Pancreas (tissue), 10 donors: Measurements from ENCODE around the gene CHRM3. TPM values are rescaled to one million over a fixed set of nuclear protein-coding genes. Genes with fewer than 3 reads are reported as not detected.

ENCODE experiments used
- ATAC-seq, 4 donors: fragments of 200-7000 bp; cut with Tn5 transposase; one replicate each; pipeline versions ENCODE4 v1.8.0 to v1.9.1; 2020; ENCODE audit warnings: mild to moderate bottlenecking in 4 of 4, moderate library complexity in 4 of 4
- DNase-seq, 6 donors: peaks; one replicate each; pipeline ENCODE4 v3.0.0-alpha.2; 2020
- FAIRE-seq: peaks from 2 replicates; lab custom pipeline; 2012; peaks lifted over from hg19 to GRCh38; lab: Jason Lieb, UNC
- H3K27ac ChIP-seq, 4 donors: fragments of 200-600 bp; sonication (generic); 1 replicate in 3 of 4; 2 replicates in 1 of 4; pipeline versions ENCODE4 v1.5.0 to v1.8.0; 2020
- H3K27me3 ChIP-seq, 4 donors: fragments of 200-600 bp; one replicate each; pipeline ENCODE4 v1.8.0; 2021
- H3K36me3 ChIP-seq, 3 donors: fragments of 200-600 bp; sonication (generic) in 1 of 3; one replicate each; pipeline versions ENCODE4 v1.5.0 to v1.8.0; 2020 to 2021
- H3K4me1 ChIP-seq, 3 donors: fragments of 200-600 bp; one replicate each; pipeline ENCODE4 v1.8.0; 2021
- H3K4me3 ChIP-seq, 4 donors: fragments of 200-600 bp; sonication (generic) in 2 of 4; one replicate each; pipeline versions ENCODE4 v1.5.0 to v1.8.0; 2020 to 2021
- H3K9me3 ChIP-seq, 4 donors: fragments of 200-600 bp; one replicate each; pipeline ENCODE4 v1.8.0; 2021
- CTCF ChIP-seq, 4 donors: fragments of 200-600 bp; sonication (generic) in 3 of 4; IDR thresholded peaks; one replicate each; pipeline versions ENCODE4 v1.5.0 to v1.8.0; 2021; ENCODE audit warnings: antibody characterized with exemption in 4 of 4
- WGBS, 2 donors: extraction: QIAGEN DNeasy Blood & Tissue Kit; methylation state at CpG; one replicate each; pipeline ENCODE4 v1.1.7; 2013; 5-methylcytosine and 5-hydroxymethylcytosine counted together
- intact Hi-C, 3 donors: fragments of 100-400 bp; cut with DNase I; formaldehyde crosslinking; loops; one replicate each; pipeline versions ENCODE4 v1.11.1 to v1.14.2; 2022
- polyA plus RNA-seq, 2 donors: library from polyadenylated mRNA; stranded (reverse); fragments of 200-250 nt; gene quantifications; one replicate each; pipeline ENCODE4 v1.2.3, GENCODE V29; 2013
- total RNA-seq, 6 donors: library from RNA; stranded (reverse); fragmentation: NEBNext Ultra II Directional in 4 of 6; extraction: Animal tissue kit (Norgen Biotek cat#: 25700) in 4 of 6; gene quantifications; one replicate each; pipeline versions ENCODE4 v1.2.1 to v1.2.4, GENCODE V29; 2021 to 2023
- donor health status: healthy with polysubstance abuse.
- donor health status: DM: no; HTN: no; CAD: no; lungs with moderate emphysema.
- donor health status: DM: no; HTN: no; CAD: no.
- donor health status: control.
- donor health status: control.
- donor health status: Bipolar disorder and iron deficiency.
- donor health status: DM: yes; HTN: yes; CAD: no.
- donor health status: DM: no; HTN: no; CAD: no.
- donor health status: DM: no; HTN: no; CAD: no.
- donor health status: DM: yes; HTN: yes; CAD: no.

Gene CHRM3
- total and polyA plus RNA-seq, 8 donors, result 2.2 to 31.8 (median 23.3) TPM

DNA sequence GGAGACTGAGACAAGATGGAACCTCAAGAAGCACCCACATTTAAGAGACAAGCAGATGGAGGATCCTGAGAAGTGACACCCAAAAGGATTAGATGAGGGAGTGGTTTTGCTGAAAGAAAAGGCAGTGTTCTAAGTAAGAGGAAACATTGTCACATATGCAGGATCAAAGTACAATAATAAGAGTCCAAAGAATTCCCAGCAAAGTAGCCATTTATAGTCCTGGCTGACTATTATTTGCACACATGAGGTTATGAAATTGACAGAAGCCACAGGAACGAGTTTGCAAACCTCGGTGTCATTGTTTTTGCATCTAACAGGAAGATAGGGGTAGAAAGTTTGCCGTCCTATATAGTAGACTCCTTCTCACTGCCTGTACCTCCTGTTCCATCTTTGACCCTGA, 41.3 kb downstream of the CHRM3 start:
- H3K27me3 ChIP-seq, result no peaks in the 10 kb centered on the region
- intact Hi-C loops, result no loop called here
- DNase-seq, result no peak
- no peaks in the 10 kb centered on the region for H3K36me3 ChIP-seq
- H3K9me3 ChIP-seq, result no peaks in the 10 kb centered on the region
- WGBS, 2 donors, result 51 to 65% methylated on average over 3 of the region's 3 CpGs
- no peak for FAIRE-seq
- ATAC-seq, result peak in 3 of 4 donors; percentile 43 to 53 (median 47)
- peaks cover 0 to 23% (median 0%) of the 10 kb centered on the region in 3 donors for H3K4me1 ChIP-seq
- no peak for TF ChIP-seq CTCF (IDR thresholded peaks at IDR 0.05)
- no peak overlapping the region for H3K4me3 ChIP-seq
- no peak overlapping the region for H3K27ac ChIP-seq

DNA sequence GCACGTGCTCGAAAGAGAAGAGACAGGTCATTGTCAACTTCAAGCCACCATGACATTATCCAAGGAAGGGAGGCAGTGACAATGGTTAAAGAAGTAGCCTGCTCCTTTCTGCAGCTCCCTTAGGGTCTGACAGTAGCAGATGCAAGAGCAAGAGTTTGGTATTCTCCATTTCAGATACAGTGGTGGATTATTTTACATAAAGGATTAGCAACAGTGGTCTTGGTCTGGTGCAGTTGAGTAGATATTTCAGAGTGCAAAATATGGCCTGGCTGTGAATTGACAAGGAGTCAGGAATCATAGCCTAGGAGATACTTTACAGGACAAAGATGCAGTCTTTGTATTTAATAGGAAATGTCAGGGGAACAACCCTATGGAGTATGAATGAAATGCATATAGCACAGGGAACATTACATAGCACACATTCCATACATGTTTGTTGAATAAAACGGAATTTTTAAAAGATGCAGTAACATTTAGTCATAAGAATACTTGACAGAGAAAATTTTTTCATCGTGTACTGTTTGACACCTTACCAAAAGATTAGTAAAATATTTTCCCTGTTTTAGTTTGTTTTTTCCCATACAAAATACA, 41.8 kb downstream of the CHRM3 start:
- Histone ChIP-seq H3K9me3 (no peaks in the 10 kb centered on the region), H3K36me3 (no peaks in the 10 kb centered on the region), H3K4me3 (no peak overlapping the region), H3K27ac (no peak overlapping the region), H3K4me1 (peaks cover 0 to 21% (median 0%) of the 10 kb centered on the region in 3 donors), H3K27me3 (no peaks in the 10 kb centered on the region)
- ATAC-seq (no peak), DNase-seq (no peak), FAIRE-seq (no peak)
- intact Hi-C loops, result no loop called here
- TF ChIP-seq CTCF (IDR thresholded peaks at IDR 0.05), result no peak
- WGBS, 2 donors, result 61 to 65% methylated on average over 4 of the region's 4 CpGs

GRCh38 chr1:239429163-239429562, 42.8 kb downstream of the CHRM3 start:
- intact Hi-C loops, result no loop called here

GRCh38 chr1:239432255-239432654, 45.9 kb downstream of the CHRM3 start:
- no peaks in the 10 kb centered on the region for H3K36me3 ChIP-seq
- 90 to 95% methylated on average over 1 of the region's 1 CpG for WGBS, 2 donors
- intact Hi-C loops, result no loop called here
- H3K9me3 ChIP-seq, result no peaks in the 10 kb centered on the region
- DNase-seq (no peak), FAIRE-seq (no peak), ATAC-seq (no peak)
- TF ChIP-seq CTCF (IDR thresholded peaks at IDR 0.05), result no peak
- no peak overlapping the region for H3K4me3 ChIP-seq
- H3K27ac ChIP-seq, result no peak overlapping the region
- H3K27me3 ChIP-seq, result no peaks in the 10 kb centered on the region
- peaks cover 0 to 20% (median 0%) of the 10 kb centered on the region in 3 donors for H3K4me1 ChIP-seq

More at GRCh38 chr1:239429163-239429562, 42.8 kb downstream of the CHRM3 start:
- Histone ChIP-seq H3K27me3 (no peaks in the 10 kb centered on the region), H3K4me1 (peaks cover 0 to 20% (median 0%) of the 10 kb centered on the region in 3 donors), H3K4me3 (no peak overlapping the region), H3K36me3 (no peaks in the 10 kb centered on the region), H3K27ac (no peak overlapping the region), H3K9me3 (no peaks in the 10 kb centered on the region)
- no peak for FAIRE-seq
- ATAC-seq, result no peak
- no peak for TF ChIP-seq CTCF (IDR thresholded peaks at IDR 0.05)
- 57 to 60% methylated on average over 3 of the region's 3 CpGs for whole genome bisulfite sequencing, 2 donors
- no peak for DNase-seq

- H3K27ac ChIP-seq, result no peak overlapping the region
- DNase-seq (no peak), FAIRE-seq (no peak), ATAC-seq (peak in 1 of 4 donors; percentile 25)
- no peaks in the 10 kb centered on the region for H3K9me3 ChIP-seq
- intact Hi-C loops, result no loop called here
- no peaks in the 10 kb centered on the region for H3K36me3 ChIP-seq
- TF ChIP-seq CTCF (IDR thresholded peaks at IDR 0.05), result no peak
- H3K27me3 ChIP-seq, result no peaks in the 10 kb centered on the region
- 76 to 78% methylated on average over 5 of the region's 5 CpGs for WGBS, 2 donors
- no peak overlapping the region for H3K4me3 ChIP-seq
- peaks cover 0 to 10% (median 0%) of the 10 kb centered on the region in 3 donors for H3K4me1 ChIP-seq
Measured at GRCh38 chr1:239434181-239434580, 47.8 kb downstream of the CHRM3 start.
